K562 (cell line): ENCODE results near the gene FRRS1L. TPM values are rescaled to one million over a fixed set of nuclear protein-coding genes. Genes with fewer than 3 reads are reported as not detected.

Source experiments
- ATAC-seq: fragments of 200-7000 bp; cut with Tn5 transposase; 3 replicates; pipeline ENCODE4 v1.9.1; 2020; ENCODE audit warnings: moderate library complexity
- BruUV-seq: library from RNA; stranded (reverse); fragments of 400-500 nt; replicated peaks from 2 replicates; lab custom pipeline; 2021; lab: Mats Ljungman, UMichigan
- CTCF ChIA-PET: fragments of 300-600 bp; formaldehyde crosslinking; extraction: SDS; loops from one replicate; lab custom pipeline; 2021; ENCODE audit warnings: low intra/inter-chr PET ratio; lab: Yijun Ruan, JAX
- POLR2A ChIA-PET: fragments of 300-600, 350-650 bp; sonication (Branson Sonifier 250); formaldehyde crosslinking; extraction: SDS; loops from one replicate; lab custom pipeline; 2021; ENCODE audit warnings: antibody characterized with exemption, inconsistent platforms; lab: Yijun Ruan, JAX
- DNase-seq, 4 experiments: peaks; one replicate each; pipeline versions ENCODE4 v3.0.0 to v3.0.0-alpha.2; 2011 to 2018; ENCODE audit warnings: low spot score in 3 of 4, mixed read lengths in 3 of 4; ENCODE audit errors: extremely low read depth in 1 of 4
- FAIRE-seq: peaks from 2 replicates; lab custom pipeline; 2011; peaks lifted over from hg19 to GRCh38; lab: Jason Lieb, UNC
- H2AFZ ChIP-seq: 2 replicates; pipeline ENCODE4 v1.6.0; 2011; ENCODE audit warnings: low read depth, low read length, control low read depth, inconsistent platforms
- H3K27ac ChIP-seq: fragments of 200-600 bp; 3 replicates; pipeline ENCODE4 v1.8.0; 2011; ENCODE audit warnings: low read depth, mild to moderate bottlenecking, control low read depth, inconsistent platforms, low read length, moderate library complexity, mixed read lengths; ENCODE audit errors: extremely low read depth
- H3K27me3 ChIP-seq, 2 experiments: fragments of 300-600 bp in 1 of 2; 2 replicates in 1 of 2; 3 replicates in 1 of 2; pipeline versions ENCODE4 v1.6.0 to v1.8.0; 2011; ENCODE audit warnings: inconsistent platforms in 2 of 2, low read length in 2 of 2, mild to moderate bottlenecking in 1 of 2, mixed read lengths in 1 of 2, moderate library complexity in 1 of 2; ENCODE audit not compliant: control insufficient read depth in 2 of 2, insufficient read depth in 2 of 2
- H3K36me3 ChIP-seq: fragments of 300-600 bp; 3 replicates; pipeline ENCODE4 v1.8.0; 2011; ENCODE audit warnings: mild to moderate bottlenecking, low read length, inconsistent platforms; ENCODE audit not compliant: control insufficient read depth, insufficient read depth
- H3K4me1 ChIP-seq, 2 experiments: fragments of 200-600 bp in 1 of 2; replicated peaks in 1 of 2; 2 replicates in 1 of 2; 3 replicates in 1 of 2; pipeline versions ENCODE4 v1.5.1 to v1.8.0; 2011; ENCODE audit warnings: inconsistent platforms in 2 of 2, low read length in 2 of 2, mild to moderate bottlenecking in 1 of 2, mixed read lengths in 1 of 2, moderate library complexity in 1 of 2; ENCODE audit not compliant: control insufficient read depth in 2 of 2, insufficient read depth in 2 of 2
- H3K4me2 ChIP-seq: 2 replicates; pipeline ENCODE4 v1.6.1; 2011; ENCODE audit warnings: low read length, control low read depth, inconsistent platforms, mixed read lengths; ENCODE audit not compliant: insufficient read depth
- H3K4me3 ChIP-seq: fragments of 200-600 bp; sonication (generic), shearing (Covaris generic); 2 replicates; pipeline ENCODE4 v1.5.1; 2016; ENCODE audit warnings: control low read depth, inconsistent platforms
- H3K79me2 ChIP-seq: fragments of 200-600 bp; 3 replicates; pipeline ENCODE4 v1.8.0; 2011; ENCODE audit warnings: low read length, inconsistent platforms; ENCODE audit not compliant: control insufficient read depth, insufficient read depth
- H3K9ac ChIP-seq, 2 experiments: 2 replicates each; pipeline versions ENCODE4 v1.6.0 to v1.6.1; 2011; ENCODE audit warnings: low read depth in 2 of 2, low read length in 2 of 2, control low read depth in 1 of 2, inconsistent platforms in 1 of 2, mild to moderate bottlenecking in 1 of 2, mixed read lengths in 1 of 2; ENCODE audit not compliant: insufficient read depth in 1 of 2
- H3K9me1 ChIP-seq: one replicate; pipeline ENCODE4 v1.6.0; 2011; ENCODE audit warnings: inconsistent platforms, mild to moderate bottlenecking, low read length, moderate library complexity; ENCODE audit not compliant: control insufficient read depth, insufficient read depth
- H3K9me3 ChIP-seq: replicated peaks from 2 replicates; pipeline ENCODE4 v1.5.1; 2011; ENCODE audit warnings: low read depth, low read length, inconsistent platforms; ENCODE audit not compliant: control insufficient read depth, insufficient read depth
- H4K20me1 ChIP-seq: replicated peaks from 2 replicates; pipeline ENCODE4 v1.6.1; 2011; ENCODE audit warnings: low read length, inconsistent platforms, mixed read lengths; ENCODE audit not compliant: control insufficient read depth, insufficient read depth
- CBX5 ChIP-seq: IDR thresholded peaks from 2 replicates; pipeline ENCODE4 v1.6.1; 2014; ENCODE audit warnings: low read depth, borderline replicate concordance
- FOSL1 ChIP-seq: fragments of 200-800 bp; sonication (Bioruptor generic); conservative IDR thresholded peaks from 2 replicates; pipeline ENCODE4 v1.6.1; 2016; ENCODE audit warnings: missing genetic modification characterization, missing compliant biosample characterization
- POLR2AphosphoS2 ChIP-seq: IDR thresholded peaks from 2 replicates; pipeline ENCODE4 v1.6.1; 2012; ENCODE audit warnings: low read length, improper control_type of control experiment
- ZNF592 ChIP-seq: fragments of 450-650 bp; IDR thresholded peaks from 2 replicates; pipeline ENCODE4 v1.6.1; 2017; ENCODE audit warnings: antibody characterized with exemption, mild to moderate bottlenecking
- WGBS: fragments of 100-300 bp; shearing (Covaris generic); methylation state at CpG from one replicate; pipeline ENCODE4 v1.1.6; 2016; ENCODE audit warnings: low coverage, mixed read lengths; ENCODE audit not compliant: insufficient coverage; ENCODE audit errors: missing lambda C conversion rate; 5-methylcytosine and 5-hydroxymethylcytosine counted together
- in situ Hi-C: fragments of 300-500 bp; cut with MboI; formaldehyde crosslinking; loops from 4 replicates; pipeline ENCODE4 v1.15.0; 2018; ENCODE audit warnings: inconsistent platforms, mixed read lengths
- intact Hi-C: fragments of 100-400 bp; cut with micrococcal nuclease; formaldehyde crosslinking; loops from 2 replicates; pipeline ENCODE4 v1.14.2; 2022
- polyA plus RNA-seq, 8 experiments: library from polyadenylated mRNA; depleted of rRNA in 4 of 8; stranded (reverse) in 5 of 8; unstranded in 3 of 8; fragments of >200 nt; fragmentation: Nextera tagmentation in 2 of 8; fragmentation: Illumina TruSeq in 1 of 8; extraction: Ambion mirVana in 2 of 8; extraction: Trizol in 1 of 8; gene quantifications; 2 replicates each; pipeline versions ENCODE4 v1.2.1 to v1.2.3, GENCODE V29; 2011 to 2014; ENCODE audit warnings: inconsistent platforms in 1 of 8, missing spikeins in 1 of 8
- total RNA-seq, 7 experiments: library from RNA; depleted of rRNA in 6 of 7; stranded (reverse); fragments of >200 nt in 6 of 7; fragmentation: Illumina TruSeq in 2 of 7; extraction: Trizol in 2 of 7; gene quantifications; 2 replicates each; pipeline versions ENCODE4 v1.2.1 to v1.2.3, GENCODE V29; 2011 to 2021; ENCODE audit warnings: low replicate concordance in 1 of 7

FRRS1L gene
- total and polyA plus RNA-seq, 9 of the 15 experiments (the other 6 are each of a cell fraction or from before 2014, with no cell fraction given): under 0.01 to 0.04 (median 0.03) TPM; not detected in 5

GRCh38 chr9:109114670-109115069 is 52.4 kb downstream of the FRRS1L start:
- intact Hi-C loops (loop anchor here (5.0 kb wide), 1 partner anchor 102 kb away; the partner anchor contains the start of gene CTNNAL1), in situ Hi-C loops (no loop called here)
- FAIRE-seq: no peak
- no peaks in the 10 kb centered on the region for H3K9me1 ChIP-seq
- no peak overlapping the region for H3K4me3 ChIP-seq
- peaks cover 98% of the 10 kb centered on the region for H3K79me2 ChIP-seq
- no peaks in the 10 kb centered on the region for H3K9me3 ChIP-seq
- H2AFZ ChIP-seq: no peak overlapping the region
- 0 out of 4 replicates have a peak overlapping the region, but pooled peaks of 1 of the 2 experiments have one; percentile 12 for H3K9ac ChIP-seq
- CTCF ChIA-PET: no interaction called here
- peaks cover 23 to 27% of the 10 kb centered on the region in 2 experiments; a peak in 4 of 5 replicates for H3K4me1 ChIP-seq
- H3K4me2 ChIP-seq: peak overlapping the region; percentile 25
- H4K20me1 ChIP-seq: peaks cover 30% of the 10 kb centered on the region; the same call in 1 of the 2 replicates
- WGBS: 44% methylated on average over 3 of the region's 3 CpGs
- no TSS peak for BruUV-seq
- no peak for DNase-seq
- no peak for ATAC-seq
- peaks cover 26% of the 10 kb centered on the region for H3K36me3 ChIP-seq
- peak overlapping the region; percentile 20; the same call in 1 of the 3 replicates for H3K27ac ChIP-seq
- POLR2A ChIA-PET: interaction anchor here (0.6 kb wide), 1 partner anchor 409 kb away, joined by 3 read pairs; no protein-coding TSS in a partner anchor
- TF ChIP-seq POLR2AphosphoS2 (no peak), FOSL1 (tag) (0 out of 2 replicates have a peak, but pooled peaks have one; percentile 22), CBX5 (no peak), ZNF592 (0 out of 2 replicates have a peak, but pooled peaks have one; percentile 15)
- no peaks in the 10 kb centered on the region for H3K27me3 ChIP-seq
